PC-3 (cell line): ENCODE measurements around the gene ADH6.

Experiments
- EZH2 ChIP-seq: fragments of 300-600 bp; sonication (generic); IDR thresholded peaks from one replicate; pipeline ENCODE4 v1.6.1; 2017; ENCODE audit warnings: antibody characterized with exemption, mild to moderate bottlenecking, low read length; ENCODE audit not compliant: unreplicated experiment
- EZH2phosphoT487 ChIP-seq: fragments of 300-600 bp; sonication (generic); IDR thresholded peaks from 2 replicates; pipeline ENCODE4 v1.6.1; 2018; ENCODE audit warnings: mild to moderate bottlenecking, antibody characterized with exemption, low read length, borderline replicate concordance
- TF ChIP-seq, protein P1 (sequence below): fragments of 300-600 bp; sonication (generic); conservative IDR thresholded peaks from 2 replicates; pipeline ENCODE4 v1.5.1; 2017; ENCODE audit warnings: antibody characterized with exemption, low read depth, mild to moderate bottlenecking, low read length

DNA sequence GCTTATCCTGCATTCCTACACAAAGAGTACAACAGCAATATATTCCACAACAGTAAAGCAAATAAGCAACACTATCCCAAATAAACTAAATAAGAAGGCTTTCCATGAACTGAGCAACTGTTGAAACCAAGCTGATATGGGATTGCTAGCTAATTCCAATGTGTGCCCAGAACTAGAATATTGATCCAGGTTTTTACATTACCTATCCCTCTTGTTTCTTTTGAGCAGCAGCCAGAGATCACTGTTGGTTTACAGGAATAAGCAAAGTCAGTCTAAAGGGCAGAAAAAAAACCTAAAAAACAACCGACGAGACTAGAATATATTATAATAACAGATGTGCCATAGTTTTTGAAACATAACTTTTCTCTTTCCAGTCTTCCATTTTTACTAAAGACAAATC lies 52.5 kb downstream of the ADH6 start:
- TF ChIP-seq, protein P1, sequence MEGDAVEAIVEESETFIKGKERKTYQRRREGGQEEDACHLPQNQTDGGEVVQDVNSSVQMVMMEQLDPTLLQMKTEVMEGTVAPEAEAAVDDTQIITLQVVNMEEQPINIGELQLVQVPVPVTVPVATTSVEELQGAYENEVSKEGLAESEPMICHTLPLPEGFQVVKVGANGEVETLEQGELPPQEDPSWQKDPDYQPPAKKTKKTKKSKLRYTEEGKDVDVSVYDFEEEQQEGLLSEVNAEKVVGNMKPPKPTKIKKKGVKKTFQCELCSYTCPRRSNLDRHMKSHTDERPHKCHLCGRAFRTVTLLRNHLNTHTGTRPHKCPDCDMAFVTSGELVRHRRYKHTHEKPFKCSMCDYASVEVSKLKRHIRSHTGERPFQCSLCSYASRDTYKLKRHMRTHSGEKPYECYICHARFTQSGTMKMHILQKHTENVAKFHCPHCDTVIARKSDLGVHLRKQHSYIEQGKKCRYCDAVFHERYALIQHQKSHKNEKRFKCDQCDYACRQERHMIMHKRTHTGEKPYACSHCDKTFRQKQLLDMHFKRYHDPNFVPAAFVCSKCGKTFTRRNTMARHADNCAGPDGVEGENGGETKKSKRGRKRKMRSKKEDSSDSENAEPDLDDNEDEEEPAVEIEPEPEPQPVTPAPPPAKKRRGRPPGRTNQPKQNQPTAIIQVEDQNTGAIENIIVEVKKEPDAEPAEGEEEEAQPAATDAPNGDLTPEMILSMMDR, result no peak
- TF ChIP-seq EZH2 (no peak), EZH2phosphoT487 (no peak)
